Testis (tissue), 5 donors: ENCODE data around the gene AIFM1. TPM values are rescaled to one million over a fixed set of nuclear protein-coding genes. Genes with fewer than 3 reads are reported as not detected.

Experiments used
- DNase-seq: peaks from one replicate; pipeline ENCODE4 v3.0.0-alpha.2; 2019
- H3K27ac ChIP-seq, 2 donors: fragments of 200-600 bp; sonication (generic); one replicate each; pipeline ENCODE4 v1.5.1; 2019
- H3K27me3 ChIP-seq: fragments of 200-600 bp; sonication (generic); one replicate; pipeline ENCODE4 v1.5.1; 2019
- H3K36me3 ChIP-seq: fragments of 200-600 bp; sonication (generic); one replicate; pipeline ENCODE4 v1.5.1; 2017; ENCODE audit warnings: low read depth; ENCODE audit errors: missing control alignments
- H3K4me1 ChIP-seq: fragments of 200-600 bp; sonication (generic); one replicate; pipeline ENCODE4 v1.5.1; 2019
- H3K4me3 ChIP-seq, 2 donors: fragments of 200-600 bp; sonication (generic); one replicate each; pipeline ENCODE4 v1.5.1; 2017 to 2019
- H3K9me3 ChIP-seq: fragments of 200-600 bp; sonication (generic); one replicate; pipeline ENCODE4 v1.5.1; 2017
- CTCF ChIP-seq, 3 experiments: fragments of 450-650 bp in 2 of 3; fragments of 200-600 bp in 1 of 3; sonication (generic) in 1 of 3; IDR thresholded peaks; one replicate each; pipeline ENCODE4 v1.5.1; 2016 to 2019; ENCODE audit warnings: antibody characterized with exemption in 3 of 3, mild to moderate bottlenecking in 2 of 3, moderate library complexity in 1 of 3
- POLR2A ChIP-seq: fragments of 450-650 bp; IDR thresholded peaks from one replicate; pipeline ENCODE4 v1.6.1; 2017; ENCODE audit warnings: antibody characterized with exemption, mild to moderate bottlenecking, moderate library complexity
- WGBS, 2 donors: methylation state at CpG; one replicate each; pipeline ENCODE4 v1.1.5; 2018; 5-methylcytosine and 5-hydroxymethylcytosine counted together
- intact Hi-C: fragments of 100-400 bp; cut with DNase I; formaldehyde crosslinking; loops from one replicate; pipeline ENCODE4 v1.15.1; 2023; ENCODE audit warnings: low total_unique reads
- long read RNA-seq, 2 donors: transcript quantifications; one replicate each; lab custom pipeline, GENCODE V29; 2026
- polyA plus RNA-seq: library from polyadenylated mRNA; stranded (reverse); fragments of 350-450 nt; fragmentation: Illumina TruSeq; extraction: RNeasy Lipid Tissue Mini Kit (QIAGEN cat#74804); gene quantifications from one replicate; pipeline ENCODE4 v1.2.3, GENCODE V29; 2014; ENCODE audit warnings: low read depth, low replicate concordance; ENCODE audit not compliant: insufficient read depth
- total RNA-seq, 2 donors: library from RNA; depleted of rRNA; stranded (reverse); fragments of >200 nt; gene quantifications; one replicate each; pipeline ENCODE4 v1.2.3, GENCODE V29; 2016

Gene AIFM1
- total RNA-seq = 10 to 100 TPM; 55.1 to 70.1 TPM
- 67.1 TPM for polyA plus RNA-seq
- long read RNA-seq, donor 1, transcript AIFM1-201 (16 exons, 2,260 nt) = major isoform, 12 of 13 reads
- long read RNA-seq, donor 1, partial matches to known transcripts = 0 of 13 reads
- long read RNA-seq, donor 1, other reads (novel, unspliced or antisense) = 0 of 13 reads
- long read RNA-seq, donor 2, transcript AIFM1-201 (16 exons, 2,260 nt) = major isoform, 5 of 5 reads
- long read RNA-seq, donor 2, partial matches to known transcripts = 0 of 5 reads
- long read RNA-seq, donor 2, other reads (novel, unspliced or antisense) = 0 of 5 reads

- Histone ChIP-seq H3K27ac (peak within 1 kb of the TSS; percentile 87 to 88), H3K36me3 (no peaks in the 10 kb centered on the region), H3K27me3 (no peaks in the 10 kb centered on the region), H3K4me3 (peak within 1 kb of the TSS; percentile 63 to 72), H3K9me3 (no peaks in the 10 kb centered on the region), H3K4me1 (peaks cover 3% of the 10 kb centered on the region)
- intact Hi-C loops = no loop called here
- 0 to 1% methylated on average over 25 to 34 of the region's 50 CpGs for WGBS, 2 donors
- DNase-seq = peak; percentile 89
- no peak for TF ChIP-seq CTCF (IDR thresholded peaks at IDR 0.05)
Measured at GRCh38 chrX:130165703-130166502, at the start of gene AIFM1. Gene AIFM1, minus strand, starts transcription at chrX:130165841. Its CDS starts 185 bp downstream, at chrX:130165656.

GRCh38 chrX:130213376-130213775, 47.7 kb upstream of the AIFM1 start:
- H3K27me3 ChIP-seq = no peaks in the 10 kb centered on the region
- no peak for DNase-seq
- intact Hi-C loops = no loop called here
- TF ChIP-seq CTCF (IDR thresholded peaks at IDR 0.05) (no peak), POLR2A (no peak)
- WGBS, 2 donors = 87 to 92% methylated on average over 2 of the region's 2 CpGs
- H3K9me3 ChIP-seq = no peaks in the 10 kb centered on the region
- no peaks in the 10 kb centered on the region for H3K4me1 ChIP-seq
- no peaks in the 10 kb centered on the region for H3K36me3 ChIP-seq
- no peak overlapping the region for H3K4me3 ChIP-seq
- no peak overlapping the region for H3K27ac ChIP-seq

- intact Hi-C loops = no loop called here
- no peak for DNase-seq
- WGBS, 2 donors = 87 to 100% methylated on average over 1 of the region's 1 CpG
Measured at GRCh38 chrX:130212371-130212770, 46.7 kb upstream of the AIFM1 start.

GRCh38 chrX:130211415-130212186, 46.0 kb upstream of the AIFM1 start:
- intact Hi-C loops = no loop called here
- 90% methylated on average over 4 of the region's 4 CpGs for WGBS, 2 donors
- no peaks in the 10 kb centered on the region for H3K4me1 ChIP-seq

More at GRCh38 chrX:130212371-130212770, 46.7 kb upstream of the AIFM1 start:
- no peaks in the 10 kb centered on the region for H3K36me3 ChIP-seq
- no peak overlapping the region for H3K4me3 ChIP-seq
- no peak overlapping the region for H3K27ac ChIP-seq
- TF ChIP-seq CTCF (IDR thresholded peaks at IDR 0.05) = no peak
- TF ChIP-seq POLR2A = no peak
- no peaks in the 10 kb centered on the region for H3K27me3 ChIP-seq
- H3K9me3 ChIP-seq = no peaks in the 10 kb centered on the region
- H3K4me1 ChIP-seq = no peaks in the 10 kb centered on the region

More at GRCh38 chrX:130211415-130212186, 46.0 kb upstream of the AIFM1 start:
- DNase-seq = no peak
- H3K27me3 ChIP-seq = no peaks in the 10 kb centered on the region
- no peak overlapping the region for H3K27ac ChIP-seq
- no peak overlapping the region for H3K4me3 ChIP-seq
- H3K9me3 ChIP-seq = no peaks in the 10 kb centered on the region
- H3K36me3 ChIP-seq = no peaks in the 10 kb centered on the region
- TF ChIP-seq CTCF (IDR thresholded peaks at IDR 0.05) (no peak), POLR2A (no peak)
